NT2/D1 (cell line): ENCODE data around the gene PTER.

Source experiments
- SUZ12 ChIP-seq: IDR thresholded peaks from 2 replicates; pipeline ENCODE4 v1.6.1; 2011; ENCODE audit not compliant: insufficient read length, insufficient read depth; ENCODE audit errors: extremely low read depth
- ZNF274 ChIP-seq: IDR thresholded peaks from 2 replicates; pipeline ENCODE4 v1.6.1; 2011; ENCODE audit warnings: mild to moderate bottlenecking, low read depth, low read length

- no peak for TF ChIP-seq SUZ12
- TF ChIP-seq ZNF274: no peak
Observed at GRCh38 chr10:16490511-16490910, 53.7 kb downstream of the PTER start.
